Type B pancreatic cell (in vitro differentiated cells): Measurements from ENCODE around the gene KATNIP. TPM values are rescaled to one million over a fixed set of nuclear protein-coding genes. Genes with fewer than 3 reads are reported as not detected.

Source experiments
- DNase-seq: peaks from one replicate; pipeline ENCODE4 v3.0.0; 2021; ENCODE audit warnings: mixed read lengths; ENCODE audit not compliant: unreplicated experiment; ENCODE audit errors: extremely low spot score
- H3K27ac Mint-ChIP-seq: 2 replicates; pipeline ENCODE4 v1.8.0; 2021; ENCODE audit warnings: mild to moderate bottlenecking, mixed read lengths
- H3K27me3 Mint-ChIP-seq: 2 replicates; pipeline ENCODE4 v1.8.0; 2021; ENCODE audit warnings: mixed read lengths
- H3K36me3 Mint-ChIP-seq: 2 replicates; pipeline ENCODE4 v1.8.0; 2021; ENCODE audit warnings: mixed read lengths
- H3K4me1 Mint-ChIP-seq: one replicate; pipeline ENCODE4 v1.8.0; 2021; ENCODE audit warnings: mixed read lengths; ENCODE audit not compliant: unreplicated experiment
- H3K4me3 Mint-ChIP-seq: 2 replicates; pipeline ENCODE4 v1.8.0; 2021; ENCODE audit warnings: mild to moderate bottlenecking, mixed read lengths
- H3K9me3 Mint-ChIP-seq: 2 replicates; pipeline ENCODE4 v1.8.0; 2021; ENCODE audit warnings: mixed read lengths
- total RNA-seq: library from RNA; stranded (reverse); gene quantifications from 2 replicates; pipeline ENCODE4 v1.2.1, GENCODE V29; 2021; ENCODE audit warnings: low replicate concordance
- TF ChIP-seq, protein P1 (sequence below): fragments of 200-600 bp; sonication (generic); conservative IDR thresholded peaks from 2 replicates; pipeline ENCODE4 v1.5.0; 2021; ENCODE audit warnings: antibody characterized with exemption, mild to moderate bottlenecking

Gene KATNIP
- total RNA-seq, 1 donor from 2014 or later: 35.8 TPM

GRCh38 chr16:27595993-27596392 lies 46.0 kb downstream of the KATNIP start:
- Mint-ChIP-seq H3K36me3 (no peaks in the 10 kb centered on the region), H3K4me1 (peaks cover 33% of the 10 kb centered on the region), H3K4me3 (no peak overlapping the region), H3K27me3 (no peaks in the 10 kb centered on the region), H3K9me3 (no peaks in the 10 kb centered on the region), H3K27ac (peak overlapping the region; percentile 52)
- TF ChIP-seq, protein P1, sequence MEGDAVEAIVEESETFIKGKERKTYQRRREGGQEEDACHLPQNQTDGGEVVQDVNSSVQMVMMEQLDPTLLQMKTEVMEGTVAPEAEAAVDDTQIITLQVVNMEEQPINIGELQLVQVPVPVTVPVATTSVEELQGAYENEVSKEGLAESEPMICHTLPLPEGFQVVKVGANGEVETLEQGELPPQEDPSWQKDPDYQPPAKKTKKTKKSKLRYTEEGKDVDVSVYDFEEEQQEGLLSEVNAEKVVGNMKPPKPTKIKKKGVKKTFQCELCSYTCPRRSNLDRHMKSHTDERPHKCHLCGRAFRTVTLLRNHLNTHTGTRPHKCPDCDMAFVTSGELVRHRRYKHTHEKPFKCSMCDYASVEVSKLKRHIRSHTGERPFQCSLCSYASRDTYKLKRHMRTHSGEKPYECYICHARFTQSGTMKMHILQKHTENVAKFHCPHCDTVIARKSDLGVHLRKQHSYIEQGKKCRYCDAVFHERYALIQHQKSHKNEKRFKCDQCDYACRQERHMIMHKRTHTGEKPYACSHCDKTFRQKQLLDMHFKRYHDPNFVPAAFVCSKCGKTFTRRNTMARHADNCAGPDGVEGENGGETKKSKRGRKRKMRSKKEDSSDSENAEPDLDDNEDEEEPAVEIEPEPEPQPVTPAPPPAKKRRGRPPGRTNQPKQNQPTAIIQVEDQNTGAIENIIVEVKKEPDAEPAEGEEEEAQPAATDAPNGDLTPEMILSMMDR: no peak
- DNase-seq: no peak

GRCh38 chr16:27596411-27596810 lies 46.5 kb downstream of the KATNIP start:
- Mint-ChIP-seq H3K4me1 (peaks cover 35% of the 10 kb centered on the region), H3K4me3 (no peak overlapping the region), H3K27me3 (no peaks in the 10 kb centered on the region), H3K27ac (peak overlapping the region; percentile 52), H3K9me3 (no peaks in the 10 kb centered on the region), H3K36me3 (no peaks in the 10 kb centered on the region)
- no peak for DNase-seq
- TF ChIP-seq, protein P1: no peak

DNA sequence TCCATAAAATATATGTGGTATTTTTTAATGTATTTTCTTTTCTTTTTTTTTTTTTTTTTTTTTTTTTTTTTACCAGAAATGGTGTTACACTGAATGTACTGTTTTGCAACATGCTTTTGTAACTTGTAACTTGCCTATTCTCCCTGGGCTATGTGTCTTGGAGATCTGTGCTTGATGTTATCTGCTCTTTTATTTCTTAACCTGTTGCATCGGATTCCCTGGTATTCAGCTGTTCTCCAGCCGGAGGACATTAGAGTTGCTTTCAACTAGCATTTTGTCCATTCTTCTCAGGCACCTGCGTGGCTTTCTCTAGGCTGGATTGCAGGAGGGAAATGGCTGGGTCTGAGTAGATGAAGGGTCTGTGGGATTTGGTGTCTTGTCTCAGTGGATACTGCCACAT lies 47.4 kb downstream of the KATNIP start:
- TF ChIP-seq, protein P1: no peak
- no peak for DNase-seq
- Mint-ChIP-seq H3K27me3 (no peaks in the 10 kb centered on the region), H3K9me3 (no peaks in the 10 kb centered on the region), H3K4me3 (no peak overlapping the region), H3K4me1 (peaks cover 35% of the 10 kb centered on the region), H3K27ac (peak overlapping the region; percentile 51), H3K36me3 (no peaks in the 10 kb centered on the region)

DNA sequence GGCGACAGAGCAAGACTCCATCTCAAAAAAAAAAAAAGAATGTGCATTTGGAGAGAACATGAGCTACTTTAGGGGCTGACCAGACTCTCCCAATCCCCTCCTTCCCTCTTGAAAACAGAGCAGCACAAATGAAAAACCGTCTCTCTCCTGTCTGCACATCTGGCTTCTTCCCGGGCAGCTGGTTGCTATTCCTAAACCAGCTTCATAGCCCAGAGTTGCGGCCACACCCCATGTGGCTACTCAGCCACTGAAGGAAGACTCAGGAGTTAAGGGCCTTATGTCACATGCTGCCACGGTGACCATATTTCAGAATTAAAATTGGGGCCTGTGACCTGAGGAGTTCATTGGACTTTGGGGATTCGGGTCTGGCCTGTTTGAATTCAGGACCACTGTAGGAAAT lies 48.3 kb downstream of the KATNIP start:
- no peaks in the 10 kb centered on the region for H3K27me3 Mint-ChIP-seq
- DNase-seq: no peak
- H3K27ac Mint-ChIP-seq: no peak overlapping the region
- H3K4me3 Mint-ChIP-seq: no peak overlapping the region
- no peaks in the 10 kb centered on the region for H3K36me3 Mint-ChIP-seq
- TF ChIP-seq, protein P1: no peak
- peaks cover 35% of the 10 kb centered on the region for H3K4me1 Mint-ChIP-seq
- H3K9me3 Mint-ChIP-seq: no peaks in the 10 kb centered on the region

- H3K9me3 Mint-ChIP-seq: no peaks in the 10 kb centered on the region
- no peaks in the 10 kb centered on the region for H3K36me3 Mint-ChIP-seq
- H3K4me3 Mint-ChIP-seq: no peak overlapping the region
- no peak for DNase-seq
- TF ChIP-seq, protein P1: no peak
- H3K4me1 Mint-ChIP-seq: peaks cover 35% of the 10 kb centered on the region
- no peaks in the 10 kb centered on the region for H3K27me3 Mint-ChIP-seq
- no peak overlapping the region for H3K27ac Mint-ChIP-seq
Observed at GRCh38 chr16:27598931-27599565, 49.1 kb downstream of the KATNIP start.
